CD4-positive, CD25-positive, alpha-beta regulatory T cell (primary cell): ENCODE data around the gene CCDC91. TPM values are rescaled to one million over a fixed set of nuclear protein-coding genes. Genes with fewer than 3 reads are reported as not detected.

Experiments used
- ATAC-seq, 2 donors: fragments of 150-1000 bp; cut with Tn5 transposase; one replicate each; pipeline ENCODE4 v1.10.0; 2021; ENCODE audit warnings: low read depth in 2 of 2, moderate number of reproducible peaks in 2 of 2, moderate library complexity in 1 of 2
- DNase-seq, 3 donors: peaks; one replicate each; pipeline versions ENCODE4 v3.0.0 to v3.0.0-alpha.2; 2012 to 2022; ENCODE audit warnings: mixed read lengths in 1 of 3
- H3K27ac ChIP-seq: one replicate; pipeline ENCODE4 v1.7.0; 2013; ENCODE audit warnings: mild to moderate bottlenecking, low read length; ENCODE audit not compliant: insufficient read depth, poor library complexity, severe bottlenecking
- H3K27me3 ChIP-seq: one replicate; pipeline ENCODE4 v1.7.0; 2013; ENCODE audit warnings: low read length; ENCODE audit not compliant: control insufficient read depth, insufficient read depth
- H3K36me3 ChIP-seq: one replicate; pipeline ENCODE4 v1.7.0; 2013; ENCODE audit warnings: mild to moderate bottlenecking, low read length, moderate library complexity; ENCODE audit not compliant: control insufficient read depth, insufficient read depth
- H3K4me1 ChIP-seq: 2 replicates; pipeline ENCODE4 v1.7.0; 2013; ENCODE audit warnings: mild to moderate bottlenecking, low read length; ENCODE audit not compliant: insufficient read depth, control insufficient read depth, poor library complexity, severe bottlenecking
- H3K4me3 ChIP-seq: one replicate; pipeline ENCODE4 v1.7.0; 2013; ENCODE audit warnings: low read depth, mild to moderate bottlenecking, low read length, moderate library complexity
- H3K9me3 ChIP-seq, 2 experiments: 1 replicate in 1 of 2; 2 replicates in 1 of 2; pipeline ENCODE4 v1.7.0; 2013; ENCODE audit warnings: low read length in 2 of 2, mild to moderate bottlenecking in 1 of 2, moderate library complexity in 1 of 2; ENCODE audit not compliant: control insufficient read depth in 2 of 2
- H3K27ac Mint-ChIP-seq, 3 donors: one replicate each; pipeline ENCODE4 v1.8.0; 2020 to 2022; ENCODE audit warnings: mild to moderate bottlenecking in 3 of 3, mixed read lengths in 3 of 3, moderate library complexity in 2 of 3
- H3K27me3 Mint-ChIP-seq: one replicate; pipeline ENCODE4 v1.8.0; 2022; ENCODE audit warnings: mild to moderate bottlenecking, mixed read lengths
- H3K36me3 Mint-ChIP-seq: one replicate; pipeline ENCODE4 v1.8.0; 2020; ENCODE audit warnings: mixed read lengths
- H3K4me1 Mint-ChIP-seq, 4 donors: one replicate each; pipeline ENCODE4 v1.8.0; 2020 to 2022; ENCODE audit warnings: mixed read lengths in 4 of 4, mild to moderate bottlenecking in 1 of 4
- H3K4me3 Mint-ChIP-seq, 4 donors: one replicate each; pipeline ENCODE4 v1.8.0; 2020 to 2022; ENCODE audit warnings: mild to moderate bottlenecking in 4 of 4, mixed read lengths in 4 of 4, moderate library complexity in 3 of 4
- H3K9me3 Mint-ChIP-seq, 7 donors: one replicate each; pipeline ENCODE4 v1.8.0; 2020 to 2022; ENCODE audit warnings: mixed read lengths in 7 of 7, mild to moderate bottlenecking in 3 of 7, moderate library complexity in 2 of 7
- polyA plus RNA-seq, 4 donors: library from polyadenylated mRNA; unstranded; fragments of 300-500 nt; fragmentation: Illumina TruSeq; gene quantifications; one replicate each; pipeline ENCODE4 v1.2.3, GENCODE V29; 2021
- total RNA-seq: library from RNA; stranded (reverse); gene quantifications from one replicate; pipeline ENCODE4 v1.2.3, GENCODE V29; 2022

CCDC91 gene
- total and polyA plus RNA-seq, 5 donors from 2014 or later = 59.4 to 74.0 (median 66.2) TPM

DNA sequence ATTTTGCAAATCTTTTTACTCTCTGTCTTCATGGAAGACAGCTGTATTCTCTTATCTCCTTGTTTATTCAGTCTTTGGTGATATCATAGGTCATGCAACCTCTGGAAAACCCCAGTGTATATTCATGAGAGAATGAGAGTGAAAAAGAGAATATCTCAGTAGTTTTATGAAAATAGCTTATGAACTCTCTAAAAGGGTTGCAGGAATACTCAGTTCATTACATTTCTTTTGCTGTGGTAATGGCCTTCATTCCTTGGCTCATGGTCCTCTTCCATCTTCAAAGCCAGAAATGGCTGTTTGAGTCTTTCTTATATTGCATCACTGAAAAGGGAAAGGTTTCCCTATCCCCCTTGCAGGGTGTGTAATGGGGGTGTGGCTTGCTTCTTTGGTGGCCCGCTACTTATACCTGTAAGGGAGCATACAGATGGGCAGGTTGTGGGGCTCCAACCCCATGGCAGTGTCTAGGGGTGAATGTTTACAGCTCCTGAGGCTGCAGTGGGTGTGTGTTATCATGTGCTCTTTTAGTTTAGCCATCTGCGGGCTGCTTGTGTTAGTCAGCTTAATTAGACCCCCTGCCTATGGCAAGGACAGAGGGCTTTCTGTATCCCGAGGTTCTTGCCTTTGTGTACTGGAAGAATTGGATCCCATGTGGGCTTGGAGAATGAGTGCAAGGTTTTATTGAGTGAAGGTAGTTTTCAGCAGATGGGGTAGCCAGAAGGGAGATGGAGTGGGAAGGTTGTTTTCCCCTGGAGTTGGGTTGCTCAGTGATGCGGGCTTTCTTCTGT lies 150.2 kb downstream of the CCDC91 start:
- Mint-ChIP-seq H3K9me3 (peaks cover 0 to 7% (median 0%) of the 10 kb centered on the region in 7 donors), H3K4me3 (no peak overlapping the region), H3K36me3 (peaks cover 21% of the 10 kb centered on the region), H3K27ac (no peak overlapping the region), H3K27me3 (no peaks in the 10 kb centered on the region), H3K4me1 (peaks cover 7 to 27% (median 16%) of the 10 kb centered on the region in 4 donors)
- Histone ChIP-seq H3K36me3 (peaks cover 5% of the 10 kb centered on the region), H3K9me3 (no peaks in the 10 kb centered on the region), H3K27me3 (no peaks in the 10 kb centered on the region), H3K27ac (no peak overlapping the region), H3K4me1 (no peaks in the 10 kb centered on the region), H3K4me3 (no peak overlapping the region)
- ATAC-seq (no peak), DNase-seq (no peak)

DNA sequence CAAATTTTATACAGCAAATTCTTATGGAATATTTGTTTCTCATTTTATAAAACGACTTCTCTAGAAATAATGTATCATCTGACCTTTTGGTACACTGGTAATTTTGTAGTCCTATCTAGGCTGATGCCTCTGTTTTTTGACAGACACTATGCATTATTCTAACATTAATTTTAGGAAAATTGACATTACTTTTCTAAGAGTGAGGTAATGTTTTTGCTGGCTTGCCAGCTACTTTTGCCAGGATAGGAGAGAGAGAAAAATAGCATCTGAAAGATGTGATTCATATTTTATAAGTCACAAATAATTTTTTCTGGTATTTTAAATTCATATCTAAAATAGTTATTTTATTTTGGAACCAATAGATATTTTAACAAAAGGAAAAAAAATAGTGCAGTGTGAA lies 153.5 kb downstream of the CCDC91 start:
- peaks cover 17% of the 10 kb centered on the region for H3K36me3 Mint-ChIP-seq
- Histone ChIP-seq H3K36me3 (peaks cover 9% of the 10 kb centered on the region), H3K9me3 (no peaks in the 10 kb centered on the region), H3K4me1 (no peaks in the 10 kb centered on the region), H3K27ac (no peak overlapping the region), H3K27me3 (no peaks in the 10 kb centered on the region), H3K4me3 (no peak overlapping the region)
- H3K27ac Mint-ChIP-seq = no peak overlapping the region
- no peak overlapping the region for H3K4me3 Mint-ChIP-seq
- peaks cover 0 to 19% (median 13%) of the 10 kb centered on the region in 4 donors for H3K4me1 Mint-ChIP-seq
- H3K9me3 Mint-ChIP-seq = peaks cover 0 to 7% (median 0%) of the 10 kb centered on the region in 7 donors
- DNase-seq = no peak
- no peaks in the 10 kb centered on the region for H3K27me3 Mint-ChIP-seq
- ATAC-seq = no peak

GRCh38 chr12:28346567-28346966 lies 156.3 kb downstream of the CCDC91 start:
- H3K36me3 ChIP-seq = peaks cover 15% of the 10 kb centered on the region
- Mint-ChIP-seq H3K27ac (peak overlapping the region in 1 of 3 donors; percentile 6), H3K4me1 (peaks cover 1 to 21% (median 12%) of the 10 kb centered on the region in 4 donors), H3K36me3 (peaks cover 39% of the 10 kb centered on the region), H3K27me3 (no peaks in the 10 kb centered on the region), H3K4me3 (no peak overlapping the region), H3K9me3 (peaks cover 0 to 7% (median 0%) of the 10 kb centered on the region in 7 donors)
- H3K27ac ChIP-seq = no peak overlapping the region
- H3K4me3 ChIP-seq = no peak overlapping the region
- no peaks in the 10 kb centered on the region for H3K27me3 ChIP-seq
- H3K9me3 ChIP-seq = no peaks in the 10 kb centered on the region
- H3K4me1 ChIP-seq = no peaks in the 10 kb centered on the region
- ATAC-seq (no peak), DNase-seq (no peak)

DNA sequence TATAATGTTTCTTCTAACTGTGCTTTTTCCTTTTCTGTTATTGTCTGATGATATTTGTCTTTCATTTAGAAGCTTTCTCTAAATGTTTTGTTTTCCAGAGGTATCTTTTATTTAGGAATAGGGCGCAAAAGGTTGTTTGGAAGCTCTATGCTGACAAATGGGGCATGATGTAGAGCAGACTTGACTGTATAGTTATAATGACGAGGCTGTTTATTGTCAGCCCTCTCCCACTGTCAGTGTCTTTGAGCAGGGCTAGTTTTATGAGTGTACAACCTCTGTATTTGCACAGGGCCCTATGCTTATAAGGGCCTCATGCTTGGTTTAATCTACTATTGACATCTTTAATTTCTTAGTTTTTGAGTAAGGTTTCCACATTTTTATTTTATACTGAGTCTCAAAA lies 158.9 kb downstream of the CCDC91 start:
- Histone ChIP-seq H3K27ac (no peak overlapping the region), H3K4me1 (no peaks in the 10 kb centered on the region), H3K4me3 (no peak overlapping the region), H3K36me3 (peaks cover 31% of the 10 kb centered on the region), H3K27me3 (no peaks in the 10 kb centered on the region), H3K9me3 (no peaks in the 10 kb centered on the region)
- Mint-ChIP-seq H3K36me3 (peaks cover 51% of the 10 kb centered on the region), H3K27ac (no peak overlapping the region), H3K27me3 (no peaks in the 10 kb centered on the region), H3K4me3 (no peak overlapping the region), H3K4me1 (peaks cover 7 to 16% (median 11%) of the 10 kb centered on the region in 4 donors), H3K9me3 (peaks cover 0 to 5% (median 0%) of the 10 kb centered on the region in 7 donors)
- DNase-seq (no peak), ATAC-seq (no peak)

DNA sequence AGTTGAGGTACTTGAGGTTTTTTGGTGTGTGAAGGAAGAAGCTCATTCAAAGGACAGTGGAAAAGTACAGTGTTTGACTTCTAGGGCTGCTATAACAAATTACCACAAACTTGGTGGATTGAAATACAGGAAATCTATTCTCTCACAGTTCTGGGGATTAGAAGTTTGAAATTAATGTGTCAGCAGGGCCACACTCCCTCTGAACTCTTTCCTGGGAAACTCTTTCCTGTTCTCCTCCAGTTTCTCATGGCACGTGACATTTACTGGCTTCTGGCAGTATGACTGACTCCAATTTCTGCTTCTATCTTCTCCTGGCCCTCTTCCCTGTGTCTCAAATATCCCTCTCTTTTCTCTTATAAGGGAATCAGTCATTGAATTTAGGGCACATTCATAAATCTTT lies 160.2 kb downstream of the CCDC91 start:
- Mint-ChIP-seq H3K4me3 (no peak overlapping the region), H3K36me3 (peaks cover 59% of the 10 kb centered on the region), H3K27me3 (no peaks in the 10 kb centered on the region), H3K27ac (peak overlapping the region in 1 of 3 donors; percentile 48), H3K4me1 (peaks cover 13 to 26% (median 15%) of the 10 kb centered on the region in 4 donors), H3K9me3 (peaks cover 0 to 5% (median 0%) of the 10 kb centered on the region in 7 donors)
- no peak for DNase-seq
- H3K4me3 ChIP-seq = no peak overlapping the region
- H3K4me1 ChIP-seq = no peaks in the 10 kb centered on the region
- no peak for ATAC-seq
- no peaks in the 10 kb centered on the region for H3K9me3 ChIP-seq
- no peaks in the 10 kb centered on the region for H3K27me3 ChIP-seq
- no peak overlapping the region for H3K27ac ChIP-seq
- peaks cover 30% of the 10 kb centered on the region for H3K36me3 ChIP-seq

DNA sequence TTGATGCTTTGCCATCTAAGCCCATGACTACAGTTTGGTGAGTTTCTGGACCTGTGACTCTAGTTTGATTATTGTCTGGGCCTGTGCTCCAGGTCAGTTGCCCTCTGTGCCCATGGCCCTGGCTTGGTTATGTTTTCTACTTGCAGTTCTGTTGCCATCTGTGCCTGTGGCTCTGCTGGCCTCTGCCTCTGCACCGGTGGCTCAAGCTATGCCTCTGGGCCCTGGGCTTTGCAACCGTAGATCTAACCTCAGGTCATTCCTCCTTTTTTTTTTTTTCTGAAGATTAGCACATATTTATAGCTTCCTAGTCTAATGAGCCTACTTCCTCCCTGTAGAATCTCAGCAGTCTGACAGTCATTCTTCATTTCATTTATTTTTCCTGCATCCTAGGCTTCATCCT lies 161.2 kb downstream of the CCDC91 start:
- Mint-ChIP-seq H3K4me3 (no peak overlapping the region), H3K27ac (peak overlapping the region in 2 of 3 donors; percentile 18 to 28), H3K9me3 (peaks cover 0 to 5% (median 0%) of the 10 kb centered on the region in 7 donors), H3K4me1 (peaks cover 13 to 30% (median 20%) of the 10 kb centered on the region in 4 donors), H3K36me3 (peaks cover 68% of the 10 kb centered on the region), H3K27me3 (no peaks in the 10 kb centered on the region)
- no peak for ATAC-seq
- H3K4me1 ChIP-seq = no peaks in the 10 kb centered on the region
- no peak overlapping the region for H3K27ac ChIP-seq
- H3K9me3 ChIP-seq = no peaks in the 10 kb centered on the region
- peaks cover 29% of the 10 kb centered on the region for H3K36me3 ChIP-seq
- no peak for DNase-seq
- no peak overlapping the region for H3K4me3 ChIP-seq
- H3K27me3 ChIP-seq = no peaks in the 10 kb centered on the region

DNA sequence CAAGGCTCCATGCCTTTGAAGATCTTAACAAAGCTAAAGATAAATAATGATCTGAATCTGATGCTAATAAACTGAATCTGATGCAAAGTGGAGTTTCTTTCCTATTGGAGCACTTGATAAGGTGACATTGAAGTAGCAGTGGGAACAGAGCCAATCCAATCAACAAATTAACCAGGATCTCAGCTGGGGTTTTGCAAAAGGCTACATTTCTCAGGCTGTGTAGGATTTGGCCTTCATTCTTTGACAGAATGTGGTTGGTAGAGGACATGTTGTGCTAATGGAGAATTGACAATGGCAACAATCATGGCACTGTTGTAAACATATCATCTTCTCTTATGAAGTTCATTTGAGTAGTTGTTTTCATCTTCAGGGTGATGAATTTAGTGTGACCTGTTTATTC lies 164.9 kb downstream of the CCDC91 start:
- DNase-seq (no peak), ATAC-seq (no peak)
- H3K4me1 ChIP-seq = no peaks in the 10 kb centered on the region
- no peak overlapping the region for H3K27ac ChIP-seq
- no peaks in the 10 kb centered on the region for H3K9me3 ChIP-seq
- H3K9me3 Mint-ChIP-seq = peaks cover 0 to 3% (median 0%) of the 10 kb centered on the region in 7 donors
- no peaks in the 10 kb centered on the region for H3K27me3 Mint-ChIP-seq
- peaks cover 25% of the 10 kb centered on the region for H3K36me3 ChIP-seq
- H3K27me3 ChIP-seq = no peaks in the 10 kb centered on the region
- H3K4me1 Mint-ChIP-seq = peaks cover 12 to 46% (median 31%) of the 10 kb centered on the region in 4 donors
- H3K4me3 ChIP-seq = no peak overlapping the region
- peak overlapping the region in 1 of 3 donors; percentile 16 for H3K27ac Mint-ChIP-seq
- peaks cover 49% of the 10 kb centered on the region for H3K36me3 Mint-ChIP-seq
- no peak overlapping the region for H3K4me3 Mint-ChIP-seq

DNA sequence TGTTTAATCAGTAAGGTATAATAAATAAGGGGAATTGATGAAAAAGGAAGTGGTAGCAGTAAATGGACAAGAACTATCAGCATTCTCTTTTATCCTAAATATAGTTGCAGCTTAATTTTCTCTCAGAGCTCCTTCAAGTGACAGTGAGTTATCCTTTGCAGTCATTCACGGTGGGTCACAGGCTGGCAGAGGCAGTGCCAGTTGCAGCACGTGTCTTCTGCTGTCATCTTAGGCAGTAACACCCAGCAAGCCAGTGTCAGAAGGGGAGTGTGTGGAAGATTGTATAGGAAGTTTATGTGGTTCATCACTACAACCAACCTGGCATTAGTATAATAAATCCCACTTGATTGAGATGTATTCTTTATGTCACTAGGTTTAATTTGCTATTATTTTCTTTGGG lies 170.0 kb downstream of the CCDC91 start:
- no peaks in the 10 kb centered on the region for H3K4me1 ChIP-seq
- H3K27ac Mint-ChIP-seq = no peak overlapping the region
- peaks cover 32% of the 10 kb centered on the region for H3K36me3 Mint-ChIP-seq
- no peak overlapping the region for H3K4me3 ChIP-seq
- H3K9me3 Mint-ChIP-seq = no peaks in the 10 kb centered on the region
- peaks cover 0 to 22% (median 17%) of the 10 kb centered on the region in 4 donors for H3K4me1 Mint-ChIP-seq
- H3K27me3 Mint-ChIP-seq = no peaks in the 10 kb centered on the region
- DNase-seq (no peak), ATAC-seq (no peak)
- H3K27me3 ChIP-seq = no peaks in the 10 kb centered on the region
- H3K9me3 ChIP-seq = no peaks in the 10 kb centered on the region
- H3K27ac ChIP-seq = no peak overlapping the region
- H3K36me3 ChIP-seq = peaks cover 10% of the 10 kb centered on the region
- no peak overlapping the region for H3K4me3 Mint-ChIP-seq
